Liver (tissue), 9 donors: ENCODE results near the gene PGAP3. TPM values are rescaled to one million over a fixed set of nuclear protein-coding genes. Genes with fewer than 3 reads are reported as not detected.

Experiments
- DNase-seq: peaks from one replicate; pipeline ENCODE4 v3.0.0-alpha.2; 2017; ENCODE audit warnings: low spot score
- H3K27ac ChIP-seq, 2 donors: one replicate each; pipeline ENCODE4 v1.7.0; 2013; ENCODE audit warnings: inconsistent platforms in 2 of 2, low read length in 2 of 2, control low read depth in 1 of 2, low read depth in 1 of 2, mild to moderate bottlenecking in 1 of 2
- H3K27me3 ChIP-seq, 4 donors: one replicate each; pipeline versions ENCODE4 v1.6.1 to v1.7.0; 2013; ENCODE audit warnings: low read length in 3 of 4, inconsistent platforms in 1 of 4, mild to moderate bottlenecking in 1 of 4, moderate library complexity in 1 of 4; ENCODE audit not compliant: control insufficient read depth in 4 of 4, insufficient read depth in 4 of 4
- H3K36me3 ChIP-seq, 4 donors: one replicate each; pipeline versions ENCODE4 v1.6.1 to v1.7.0; 2013; ENCODE audit warnings: low read length in 3 of 4, mild to moderate bottlenecking in 3 of 4, low read depth in 1 of 4, moderate library complexity in 1 of 4; ENCODE audit not compliant: control insufficient read depth in 4 of 4, insufficient read depth in 3 of 4
- H3K4me1 ChIP-seq, 4 donors: one replicate each; pipeline versions ENCODE4 v1.6.1 to v1.7.0; 2013; ENCODE audit warnings: low read length in 3 of 4, mild to moderate bottlenecking in 3 of 4, moderate library complexity in 1 of 4; ENCODE audit not compliant: control insufficient read depth in 4 of 4, insufficient read depth in 4 of 4
- H3K4me3 ChIP-seq, 3 donors: one replicate each; pipeline versions ENCODE4 v1.6.1 to v1.7.0; 2013; ENCODE audit warnings: low read length in 3 of 3, control low read depth in 1 of 3, low read depth in 1 of 3, mild to moderate bottlenecking in 1 of 3
- H3K9ac ChIP-seq, 2 donors: one replicate each; pipeline ENCODE4 v1.7.0; 2013; ENCODE audit warnings: low read length in 2 of 2, mild to moderate bottlenecking in 2 of 2, moderate library complexity in 2 of 2, control low read depth in 1 of 2, low read depth in 1 of 2
- H3K9me3 ChIP-seq, 4 donors: one replicate each; pipeline versions ENCODE4 v1.6.1 to v1.7.0; 2013; ENCODE audit warnings: low read length in 3 of 4; ENCODE audit not compliant: control insufficient read depth in 4 of 4
- ATF3 ChIP-seq: IDR thresholded peaks from 2 replicates; pipeline ENCODE4 v1.6.1; 2016; ENCODE audit warnings: antibody characterized with exemption
- EGR1 ChIP-seq, 2 donors: IDR thresholded peaks; 2 replicates each; pipeline ENCODE4 v1.6.1; 2016 to 2018; ENCODE audit warnings: antibody characterized with exemption in 2 of 2, low read depth in 2 of 2
- FOXA1 ChIP-seq: IDR thresholded peaks from 2 replicates; pipeline ENCODE4 v1.6.1; 2016; ENCODE audit warnings: antibody characterized with exemption
- FOXA2 ChIP-seq: IDR thresholded peaks from 2 replicates; pipeline ENCODE4 v1.6.1; 2016; ENCODE audit warnings: antibody characterized with exemption
- HNF4A ChIP-seq, 2 donors: conservative IDR thresholded peaks; 2 replicates each; pipeline ENCODE4 v1.6.1; 2016; ENCODE audit warnings: antibody characterized with exemption in 2 of 2, mild to moderate bottlenecking in 2 of 2
- HNF4G ChIP-seq: IDR thresholded peaks from 2 replicates; pipeline ENCODE4 v1.6.1; 2016; ENCODE audit warnings: antibody characterized with exemption
- JUND ChIP-seq, 2 donors: IDR thresholded peaks; 2 replicates each; pipeline ENCODE4 v1.6.1; 2016; ENCODE audit warnings: antibody characterized with exemption in 2 of 2
- MAX ChIP-seq: IDR thresholded peaks from 2 replicates; pipeline ENCODE4 v1.6.1; 2016; ENCODE audit warnings: antibody characterized with exemption
- NR2F2 ChIP-seq: IDR thresholded peaks from 2 replicates; pipeline ENCODE4 v1.6.1; 2016; ENCODE audit warnings: antibody characterized with exemption
- RAD21 ChIP-seq, 2 donors: IDR thresholded peaks; 2 replicates each; pipeline ENCODE4 v1.6.1; 2016; ENCODE audit warnings: antibody characterized with exemption in 2 of 2, mild to moderate bottlenecking in 2 of 2
- RXRA ChIP-seq, 2 donors: IDR thresholded peaks; 2 replicates each; pipeline ENCODE4 v1.6.1; 2017 to 2018; ENCODE audit warnings: antibody characterized with exemption in 2 of 2, mild to moderate bottlenecking in 1 of 2
- SP1 ChIP-seq: IDR thresholded peaks from 2 replicates; pipeline ENCODE4 v1.6.1; 2018; ENCODE audit warnings: antibody characterized with exemption, mild to moderate bottlenecking
- YY1 ChIP-seq: IDR thresholded peaks from 2 replicates; pipeline ENCODE4 v1.6.1; 2016; ENCODE audit warnings: antibody characterized with exemption, mild to moderate bottlenecking
- ZBTB33 ChIP-seq: IDR thresholded peaks from 2 replicates; pipeline ENCODE4 v1.6.1; 2016; ENCODE audit warnings: antibody characterized with exemption
- WGBS: extraction: QIAGEN DNeasy Blood & Tissue Kit; methylation state at CpG from one replicate; pipeline ENCODE4 v1.1.7; 2013; 5-methylcytosine and 5-hydroxymethylcytosine counted together
- polyA plus RNA-seq, 2 donors: library from polyadenylated mRNA; stranded (reverse) in 1 of 2; unstranded in 1 of 2; fragments of 200-250 nt in 1 of 2; fragments of >200 nt in 1 of 2; fragmentation: Nextera tagmentation in 1 of 2; extraction: Ambion mirVana in 1 of 2; gene quantifications; one replicate each; pipeline versions ENCODE4 v1.2.1 to v1.2.3, GENCODE V29; 2013 to 2015
- total RNA-seq, 2 donors: library from RNA; depleted of rRNA; stranded (reverse); fragments of >200 nt; gene quantifications; one replicate each; pipeline ENCODE4 v1.2.3, GENCODE V29; 2014
- TF ChIP-seq, protein P1 (sequence below): IDR thresholded peaks from 2 replicates; pipeline ENCODE4 v1.6.1; 2016; ENCODE audit warnings: antibody characterized with exemption, mild to moderate bottlenecking
- donor health status: healthy.
- donor health status: healthy.
- donor health status: healthy.
- donor health status: healthy.
- donor health status: healthy.

Gene PGAP3
- total and polyA plus RNA-seq, 4 donors, result 7.9 to 19.5 (median 14.0) TPM

- DNase-seq, result no peak
- Histone ChIP-seq H3K27me3 (no peaks in the 10 kb centered on the region), H3K9me3 (no peaks in the 10 kb centered on the region), H3K27ac (peak overlapping the region; percentile 98), H3K4me1 (peaks cover 3 to 25% (median 19%) of the 10 kb centered on the region in 4 donors), H3K9ac (peak overlapping the region in 1 of 2 donors; percentile 93), H3K36me3 (peaks cover 0 to 14% (median 5%) of the 10 kb centered on the region in 4 donors), H3K4me3 (peak overlapping the region; percentile 77 to 99 (median 81))
- WGBS, result 22% methylated on average over 6 of the region's 6 CpGs
- no peak for TF ChIP-seq ZBTB33
- peak; percentile 63 for TF ChIP-seq HNF4G
- TF ChIP-seq RAD21 (IDR thresholded peaks at IDR 0.05), result no peak
- TF ChIP-seq MAX, result peak; percentile 46
- TF ChIP-seq ATF3, result no peak
- peak; percentile 91 to 93 for TF ChIP-seq HNF4A (conservative IDR thresholded peaks at IDR 0.05)
- TF ChIP-seq SP1, result peak; percentile 33
- TF ChIP-seq RXRA (IDR thresholded peaks at IDR 0.05), result peak; percentile 57 to 66
- TF ChIP-seq NR2F2, result no peak
- peak; percentile 23 to 68 for TF ChIP-seq JUND (IDR thresholded peaks at IDR 0.05)
- TF ChIP-seq EGR1 (IDR thresholded peaks at IDR 0.05; ENCODE audit: low read depth in 2 of 2), result no peak
- TF ChIP-seq FOXA2, result no peak
Measured at GRCh38 chr17:39687101-39687545, 734 bp downstream of the PGAP3 start.

DNA sequence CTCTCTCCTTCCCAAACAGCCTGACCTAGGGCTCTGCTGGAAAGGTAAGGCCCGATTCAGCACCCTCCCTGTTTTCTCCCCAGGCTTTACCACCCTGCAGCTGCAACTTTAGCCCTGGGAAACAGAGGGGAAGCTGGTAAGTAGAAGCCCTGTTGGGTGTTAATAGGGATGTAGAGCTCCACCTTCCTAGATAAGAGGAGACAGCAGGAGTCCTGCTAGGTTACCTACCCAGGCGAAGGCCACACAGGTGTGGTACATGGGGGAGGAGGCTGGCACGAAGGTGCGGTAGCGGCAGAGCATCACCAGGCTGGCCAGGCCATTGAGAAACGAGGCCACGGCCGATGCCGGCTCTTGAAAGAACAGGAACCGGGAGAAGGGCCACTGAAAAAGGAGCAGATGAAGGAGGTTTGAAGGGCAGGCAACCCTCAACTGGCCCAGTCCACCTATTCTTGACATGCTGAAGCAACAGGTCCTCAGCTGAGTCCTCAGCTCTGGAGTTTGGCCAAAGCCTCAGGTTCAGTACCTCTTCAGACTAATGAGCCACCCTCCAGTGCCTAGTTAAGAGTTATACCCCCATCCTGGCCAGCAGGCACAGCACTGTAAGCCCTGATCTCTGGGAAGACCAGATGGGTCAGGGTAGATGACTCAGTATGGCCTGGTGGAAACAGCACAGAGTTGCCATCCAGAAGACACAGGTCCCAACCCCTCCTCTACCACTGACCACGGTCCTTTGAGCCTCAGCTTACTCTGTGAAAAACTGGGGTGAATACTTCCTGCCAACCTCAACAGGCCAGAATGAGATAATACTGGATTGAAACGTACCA, 3.3 kb downstream of the PGAP3 start:
- no peak overlapping the region for H3K27ac ChIP-seq
- no peak overlapping the region for H3K4me3 ChIP-seq
- no peaks in the 10 kb centered on the region for H3K9me3 ChIP-seq
- no peak for DNase-seq
- 96% methylated on average over 12 of the region's 12 CpGs for WGBS
- H3K9ac ChIP-seq, result no peak overlapping the region
- H3K27me3 ChIP-seq, result no peaks in the 10 kb centered on the region
- H3K4me1 ChIP-seq, result peaks cover 3 to 25% (median 20%) of the 10 kb centered on the region in 4 donors
- H3K36me3 ChIP-seq, result peaks cover 0 to 14% (median 4%) of the 10 kb centered on the region in 4 donors
- TF ChIP-seq HNF4G (no peak), ATF3 (no peak), YY1 (no peak), FOXA2 (no peak), JUND (IDR thresholded peaks at IDR 0.05) (no peak), HNF4A (conservative IDR thresholded peaks at IDR 0.05) (no peak), FOXA1 (no peak), MAX (no peak)
- TF ChIP-seq, protein P1, sequence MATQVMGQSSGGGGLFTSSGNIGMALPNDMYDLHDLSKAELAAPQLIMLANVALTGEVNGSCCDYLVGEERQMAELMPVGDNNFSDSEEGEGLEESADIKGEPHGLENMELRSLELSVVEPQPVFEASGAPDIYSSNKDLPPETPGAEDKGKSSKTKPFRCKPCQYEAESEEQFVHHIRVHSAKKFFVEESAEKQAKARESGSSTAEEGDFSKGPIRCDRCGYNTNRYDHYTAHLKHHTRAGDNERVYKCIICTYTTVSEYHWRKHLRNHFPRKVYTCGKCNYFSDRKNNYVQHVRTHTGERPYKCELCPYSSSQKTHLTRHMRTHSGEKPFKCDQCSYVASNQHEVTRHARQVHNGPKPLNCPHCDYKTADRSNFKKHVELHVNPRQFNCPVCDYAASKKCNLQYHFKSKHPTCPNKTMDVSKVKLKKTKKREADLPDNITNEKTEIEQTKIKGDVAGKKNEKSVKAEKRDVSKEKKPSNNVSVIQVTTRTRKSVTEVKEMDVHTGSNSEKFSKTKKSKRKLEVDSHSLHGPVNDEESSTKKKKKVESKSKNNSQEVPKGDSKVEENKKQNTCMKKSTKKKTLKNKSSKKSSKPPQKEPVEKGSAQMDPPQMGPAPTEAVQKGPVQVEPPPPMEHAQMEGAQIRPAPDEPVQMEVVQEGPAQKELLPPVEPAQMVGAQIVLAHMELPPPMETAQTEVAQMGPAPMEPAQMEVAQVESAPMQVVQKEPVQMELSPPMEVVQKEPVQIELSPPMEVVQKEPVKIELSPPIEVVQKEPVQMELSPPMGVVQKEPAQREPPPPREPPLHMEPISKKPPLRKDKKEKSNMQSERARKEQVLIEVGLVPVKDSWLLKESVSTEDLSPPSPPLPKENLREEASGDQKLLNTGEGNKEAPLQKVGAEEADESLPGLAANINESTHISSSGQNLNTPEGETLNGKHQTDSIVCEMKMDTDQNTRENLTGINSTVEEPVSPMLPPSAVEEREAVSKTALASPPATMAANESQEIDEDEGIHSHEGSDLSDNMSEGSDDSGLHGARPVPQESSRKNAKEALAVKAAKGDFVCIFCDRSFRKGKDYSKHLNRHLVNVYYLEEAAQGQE, result no peak
